ENCODE data around the gene TTC8. TPM values are rescaled to one million over a fixed set of nuclear protein-coding genes. Genes with fewer than 3 reads are reported as not detected.

TTC8 gene
- total and polyA plus RNA-seq, 2 donors (not counting 3 experiments of a cell fraction or from before 2014, with no cell fraction given) = 11.9 to 16.3 TPM

DNA sequence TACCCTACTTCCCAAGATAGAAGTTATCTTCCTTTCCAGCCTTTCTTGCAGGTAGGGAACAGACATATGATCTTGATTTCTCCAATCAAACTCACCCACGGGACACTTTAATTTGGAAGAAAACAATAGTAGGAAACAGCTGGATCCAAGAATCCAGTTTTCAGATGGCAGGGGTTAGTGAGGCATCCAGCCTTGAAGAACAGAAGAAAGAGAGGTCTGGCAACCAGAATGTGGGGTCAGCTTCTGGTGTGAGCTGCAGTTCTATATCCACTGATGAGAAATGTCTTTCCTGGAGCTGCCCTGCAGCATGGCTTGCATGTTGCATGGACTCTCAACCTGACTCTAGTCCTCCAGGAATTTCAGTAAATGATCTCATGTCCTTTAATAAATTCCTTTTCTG, 83.8 kb downstream of the TTC8 start:
- Histone ChIP-seq H2AFZ (ENCODE audit: low read depth, low read length) (no peak overlapping the region), H3K79me2 (ENCODE audit: control insufficient read depth, insufficient read depth, low read length) (no peaks in the 10 kb centered on the region), H3K27ac (ENCODE audit: insufficient read depth, low read depth, low read length) (no peak overlapping the region), H3K9me1 (replicated peaks; ENCODE audit: control insufficient read depth, extremely low read depth, insufficient read depth, low read length) (no peaks in the 10 kb centered on the region), H3K9ac (replicated peaks; ENCODE audit: extremely low read depth, insufficient read depth, low read length) (no peak overlapping the region), H3K4me1 (ENCODE audit: control insufficient read depth, extremely low read depth, insufficient read depth, low read length) (no peaks in the 10 kb centered on the region), H3K36me3 (ENCODE audit: control insufficient read depth in 2 of 2, extremely low read depth in 1 of 2, insufficient read depth in 2 of 2, low read length in 2 of 2) (no peaks in the 10 kb centered on the region), H3K4me2 (ENCODE audit: insufficient read depth, low read length) (no peak overlapping the region), H3K4me3 (replicated peaks in 1 of 3; ENCODE audit: insufficient read depth in 1 of 3, low read depth in 1 of 3, low read length in 3 of 3) (no peak overlapping the region), H3K9me3 (replicated peaks; ENCODE audit: control insufficient read depth, insufficient read depth, low read length) (no peaks in the 10 kb centered on the region), H4K20me1 (replicated peaks; ENCODE audit: control insufficient read depth, extremely low read depth, insufficient read depth, low read length) (no peaks in the 10 kb centered on the region), H3K27me3 (ENCODE audit: control insufficient read depth in 2 of 2, insufficient read depth in 2 of 2, low read length in 2 of 2) (no peaks in the 10 kb centered on the region)
- FAIRE-seq (no peak), DNase-seq (ENCODE audit: low read depth, low spot score) (peak; percentile 19)
- ChIA-PET POLR2A (no interaction called here), CTCF (no interaction called here)
- TF ChIP-seq EZH2 (IDR thresholded peaks at IDR 0.05; ENCODE audit: borderline replicate concordance, low read depth, low read length, severe bottlenecking) = no peak
- no peak for TF ChIP-seq GATA2 (IDR thresholded peaks at IDR 0.05; ENCODE audit: insufficient read depth, insufficient read length, low read depth, low read length)
- intact Hi-C loops (cut with micrococcal nuclease) (no loop called here), dilution Hi-C loops (cut with MboI; ENCODE audit: extremely low pct_ligation_motif_present, low sequenced_read_pairs) (no loop called here)
- no TSS peak for BruUV-seq (replicated peaks)

DNA sequence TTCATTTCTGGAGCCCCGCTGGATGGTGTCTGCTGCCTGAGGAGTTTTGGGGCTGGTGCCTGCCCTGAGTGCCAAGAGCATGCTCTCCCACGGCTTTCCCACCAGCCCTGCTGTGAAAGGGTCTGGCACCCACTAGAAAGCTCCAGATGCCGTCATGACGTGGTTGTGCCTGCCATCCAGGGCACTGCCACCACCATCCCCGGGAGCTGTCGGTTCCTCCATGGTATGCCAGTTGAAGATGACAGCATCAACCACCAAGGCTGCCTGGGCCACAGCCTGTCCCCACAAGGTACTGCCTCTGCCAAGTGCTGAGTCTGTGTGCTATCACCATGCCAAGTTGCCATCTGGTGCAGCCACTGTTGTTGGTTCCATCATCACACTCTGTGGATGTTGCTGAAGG, 85.9 kb downstream of the TTC8 start:
- H3K4me2 ChIP-seq (ENCODE audit: insufficient read depth, low read length) = no peak overlapping the region
- no peaks in the 10 kb centered on the region for H3K9me1 ChIP-seq (replicated peaks; ENCODE audit: control insufficient read depth, extremely low read depth, insufficient read depth, low read length)
- no peak for DNase-seq (ENCODE audit: low read depth, low spot score)
- no peak overlapping the region for H3K4me3 ChIP-seq (replicated peaks in 1 of 3; ENCODE audit: insufficient read depth in 1 of 3, low read depth in 1 of 3, low read length in 3 of 3)
- intact Hi-C loops (cut with micrococcal nuclease) = no loop called here
- ChIA-PET CTCF (no interaction called here), POLR2A (no interaction called here)
- no TSS peak for BruUV-seq (replicated peaks)
- no peaks in the 10 kb centered on the region for H3K36me3 ChIP-seq (ENCODE audit: control insufficient read depth in 2 of 2, extremely low read depth in 1 of 2, insufficient read depth in 2 of 2, low read length in 2 of 2)
- no peaks in the 10 kb centered on the region for H3K79me2 ChIP-seq (ENCODE audit: control insufficient read depth, insufficient read depth, low read length)
- dilution Hi-C loops (cut with MboI; ENCODE audit: extremely low pct_ligation_motif_present, low sequenced_read_pairs) = no loop called here
- H3K27me3 ChIP-seq (ENCODE audit: control insufficient read depth in 2 of 2, insufficient read depth in 2 of 2, low read length in 2 of 2) = no peaks in the 10 kb centered on the region
- no peak for FAIRE-seq
- no peak overlapping the region for H3K27ac ChIP-seq (ENCODE audit: insufficient read depth, low read depth, low read length)
- no peak overlapping the region for H2AFZ ChIP-seq (ENCODE audit: low read depth, low read length)
- no peaks in the 10 kb centered on the region for H3K4me1 ChIP-seq (ENCODE audit: control insufficient read depth, extremely low read depth, insufficient read depth, low read length)
- no peaks in the 10 kb centered on the region for H4K20me1 ChIP-seq (replicated peaks; ENCODE audit: control insufficient read depth, extremely low read depth, insufficient read depth, low read length)
- H3K9ac ChIP-seq (replicated peaks; ENCODE audit: extremely low read depth, insufficient read depth, low read length) = no peak overlapping the region
- TF ChIP-seq JUN (IDR thresholded peaks at IDR 0.05; ENCODE audit: borderline replicate concordance, insufficient read depth, insufficient read length, low read depth) = no peak
- no peak for TF ChIP-seq MYC (IDR thresholded peaks at IDR 0.05; ENCODE audit: low read depth, low read length)
- TF ChIP-seq, protein P1, sequence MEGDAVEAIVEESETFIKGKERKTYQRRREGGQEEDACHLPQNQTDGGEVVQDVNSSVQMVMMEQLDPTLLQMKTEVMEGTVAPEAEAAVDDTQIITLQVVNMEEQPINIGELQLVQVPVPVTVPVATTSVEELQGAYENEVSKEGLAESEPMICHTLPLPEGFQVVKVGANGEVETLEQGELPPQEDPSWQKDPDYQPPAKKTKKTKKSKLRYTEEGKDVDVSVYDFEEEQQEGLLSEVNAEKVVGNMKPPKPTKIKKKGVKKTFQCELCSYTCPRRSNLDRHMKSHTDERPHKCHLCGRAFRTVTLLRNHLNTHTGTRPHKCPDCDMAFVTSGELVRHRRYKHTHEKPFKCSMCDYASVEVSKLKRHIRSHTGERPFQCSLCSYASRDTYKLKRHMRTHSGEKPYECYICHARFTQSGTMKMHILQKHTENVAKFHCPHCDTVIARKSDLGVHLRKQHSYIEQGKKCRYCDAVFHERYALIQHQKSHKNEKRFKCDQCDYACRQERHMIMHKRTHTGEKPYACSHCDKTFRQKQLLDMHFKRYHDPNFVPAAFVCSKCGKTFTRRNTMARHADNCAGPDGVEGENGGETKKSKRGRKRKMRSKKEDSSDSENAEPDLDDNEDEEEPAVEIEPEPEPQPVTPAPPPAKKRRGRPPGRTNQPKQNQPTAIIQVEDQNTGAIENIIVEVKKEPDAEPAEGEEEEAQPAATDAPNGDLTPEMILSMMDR (IDR thresholded peaks at IDR 0.05; ENCODE audit: extremely low read depth in 1 of 2, insufficient read depth in 1 of 2, low read depth in 1 of 2, low read length in 2 of 2) = no peak
- TF ChIP-seq EZH2 (IDR thresholded peaks at IDR 0.05; ENCODE audit: borderline replicate concordance, low read depth, low read length, severe bottlenecking) = no peak
- no peak for TF ChIP-seq FOS (IDR thresholded peaks at IDR 0.05; ENCODE audit: borderline replicate concordance, insufficient read depth, low read length)
- TF ChIP-seq, protein P2, sequence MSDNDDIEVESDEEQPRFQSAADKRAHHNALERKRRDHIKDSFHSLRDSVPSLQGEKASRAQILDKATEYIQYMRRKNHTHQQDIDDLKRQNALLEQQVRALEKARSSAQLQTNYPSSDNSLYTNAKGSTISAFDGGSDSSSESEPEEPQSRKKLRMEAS (IDR thresholded peaks at IDR 0.05; ENCODE audit: insufficient read depth, insufficient read length) = no peak
- TF ChIP-seq POLR2AphosphoS5 (IDR thresholded peaks at IDR 0.05; ENCODE audit: insufficient read depth, low read depth, low read length) = no peak
- TF ChIP-seq POLR2A (IDR thresholded peaks at IDR 0.05; ENCODE audit: low read depth, low read length) = no peak
- TF ChIP-seq GATA2 (IDR thresholded peaks at IDR 0.05; ENCODE audit: insufficient read depth, insufficient read length, low read depth, low read length) = no peak
- no peaks in the 10 kb centered on the region for H3K9me3 ChIP-seq (replicated peaks; ENCODE audit: control insufficient read depth, insufficient read depth, low read length)
